A549 treated with DMSO at 1 μM for 4 hours (cell line): ENCODE data around the gene ZSWIM7. TPM values are rescaled to one million over a fixed set of nuclear protein-coding genes. Genes with fewer than 3 reads are reported as not detected.

Experiments
- total RNA-seq: library from RNA; stranded (reverse); fragments of 200-300 nt; extraction: Qiagen RNA extraction; gene quantifications from 5 replicates; pipeline ENCODE4 v1.2.3, GENCODE V29; 2022; ENCODE audit warnings: low read depth

The ZSWIM7 gene
- total RNA-seq, result 40.2 to 47.2 TPM (median 43.2 TPM) in 5 replicates

GRCh38 chr17:15999141-15999973, at the start of gene ZSWIM7, which contains the start of gene TTC19:
TSS of gene ZSWIM7 (minus strand) at chr17:15999704. CDS start at chr17:15999594, 110 bp downstream.
TSS of gene TTC19 (plus strand) at chr17:15999824. CDS start at chr17:15999849, 25 bp downstream.

GRCh38 chr17:15944759-15945526, 54.6 kb downstream of the ZSWIM7 start, which contains the start of gene ADORA2B:
TSS of gene ADORA2B (plus strand) at chr17:15945130. CDS start at chr17:15945249, 119 bp downstream.

Other genes starting within 250 kb of the ZSWIM7 start
- 10.1 to 15.3 TPM (median 11.9 TPM) in 5 replicates for gene ADORA2B, start 54.6 kb downstream of the ZSWIM7 start, total RNA-seq
- gene TTC19, start 120 bp upstream of the ZSWIM7 start, total RNA-seq, result 45.1 to 49.9 TPM (median 46.4 TPM) in 5 replicates
- gene NCOR1, start 215.8 kb upstream of the ZSWIM7 start, total RNA-seq, result 64.2 to 96.8 TPM (median 85.5 TPM) in 5 replicates
- gene PIGL, start 217.5 kb upstream of the ZSWIM7 start, total RNA-seq, result 15.6 to 24.2 TPM (median 16.7 TPM) in 5 replicates